Uterus (tissue), 4 donors: ENCODE measurements around the gene ZNF202. TPM values are rescaled to one million over a fixed set of nuclear protein-coding genes. Genes with fewer than 3 reads are reported as not detected.

ENCODE experiments used
- DNase-seq, 2 donors: peaks; one replicate each; pipeline ENCODE4 v3.0.0-alpha.2; 2019 to 2020
- H3K27ac ChIP-seq, 2 donors: fragments of 200-600 bp; sonication (generic); 1 replicate in 1 of 2; 2 replicates in 1 of 2; pipeline ENCODE4 v1.5.1; 2016 to 2018
- H3K27me3 ChIP-seq, 2 donors: fragments of 200-600 bp; sonication (generic); one replicate each; pipeline ENCODE4 v1.5.1; 2018 to 2019; ENCODE audit warnings: control low read depth in 1 of 2
- H3K36me3 ChIP-seq, 2 donors: fragments of 200-600 bp; sonication (generic); one replicate each; pipeline ENCODE4 v1.5.1; 2019; ENCODE audit warnings: control low read depth in 1 of 2
- H3K4me1 ChIP-seq, 2 donors: fragments of 200-600 bp; sonication (generic); one replicate each; pipeline ENCODE4 v1.5.1; 2018 to 2019; ENCODE audit warnings: control low read depth in 1 of 2
- H3K4me3 ChIP-seq, 2 donors: fragments of 200-600 bp; sonication (generic); 1 replicate in 1 of 2; 2 replicates in 1 of 2; pipeline ENCODE4 v1.5.1; 2018 to 2019; ENCODE audit warnings: mild to moderate bottlenecking in 1 of 2
- H3K9me3 ChIP-seq, 2 donors: fragments of 200-600 bp; sonication (generic); one replicate each; pipeline ENCODE4 v1.5.1; 2019; ENCODE audit warnings: control low read depth in 1 of 2
- CTCF ChIP-seq, 4 experiments: fragments of 200-600 bp in 2 of 4; fragments of 450-650 bp in 2 of 4; sonication (generic) in 2 of 4; IDR thresholded peaks; one replicate each; pipeline ENCODE4 v1.5.1; 2016 to 2019; ENCODE audit warnings: antibody characterized with exemption in 4 of 4, mild to moderate bottlenecking in 2 of 4, moderate library complexity in 1 of 4
- POLR2A ChIP-seq, 2 donors: fragments of 450-650 bp; IDR thresholded peaks; one replicate each; pipeline ENCODE4 v1.6.1; 2016; ENCODE audit warnings: antibody characterized with exemption in 2 of 2, mild to moderate bottlenecking in 1 of 2, moderate library complexity in 1 of 2
- intact Hi-C: fragments of 100-400 bp; cut with DNase I; formaldehyde crosslinking; loops from one replicate; pipeline ENCODE4 v1.15.1; 2023; ENCODE audit warnings: low total_unique reads
- total RNA-seq, 4 donors: library from RNA; depleted of rRNA in 3 of 4; stranded (reverse); fragments of >200 nt in 3 of 4; gene quantifications; one replicate each; pipeline versions ENCODE4 v1.1.0 to v1.2.4, GENCODE V29; 2014 to 2023
- donor health status: DM: yes; HTN: yes; CAD: no.

Gene ZNF202
- total RNA-seq, 4 donors from 2014 or later: 0.77 to 23.3 (median 12.7) TPM

- no peak overlapping the region for H3K4me3 ChIP-seq
- no peaks in the 10 kb centered on the region for H3K27me3 ChIP-seq
- H3K4me1 ChIP-seq: peaks cover 0 to 9% of the 10 kb centered on the region in 2 donors
- H3K9me3 ChIP-seq: no peaks in the 10 kb centered on the region
- no peak for DNase-seq
- H3K27ac ChIP-seq: no peak overlapping the region
- TF ChIP-seq POLR2A (IDR thresholded peaks at IDR 0.05) (no peak), CTCF (IDR thresholded peaks at IDR 0.05) (no peak)
- intact Hi-C loops: no loop called here
- no peaks in the 10 kb centered on the region for H3K36me3 ChIP-seq
These were observed 4.4 kb upstream of the ZNF202 start for GRCh38 chr11:123745764-123746451.

- Histone ChIP-seq H3K4me3 (peak overlapping the region in 1 of 2 donors; percentile 84), H3K4me1 (peaks cover 0 to 9% of the 10 kb centered on the region in 2 donors), H3K27ac (peak overlapping the region in 1 of 2 donors; percentile 82), H3K36me3 (no peaks in the 10 kb centered on the region), H3K9me3 (no peaks in the 10 kb centered on the region), H3K27me3 (no peaks in the 10 kb centered on the region)
- TF ChIP-seq CTCF (IDR thresholded peaks at IDR 0.05): no peak
- no peak for TF ChIP-seq POLR2A (IDR thresholded peaks at IDR 0.05)
- DNase-seq: no peak
- intact Hi-C loops: no loop called here
These were observed 1.3 kb upstream of the ZNF202 start for GRCh38 chr11:123742724-123743120.

- Histone ChIP-seq H3K4me1 (peaks cover 0 to 9% of the 10 kb centered on the region in 2 donors), H3K27me3 (no peaks in the 10 kb centered on the region), H3K27ac (peak overlapping the region; percentile 68 to 82), H3K4me3 (peak overlapping the region; percentile 84 to 89), H3K9me3 (no peaks in the 10 kb centered on the region), H3K36me3 (no peaks in the 10 kb centered on the region)
- TF ChIP-seq CTCF (IDR thresholded peaks at IDR 0.05) (no peak), POLR2A (IDR thresholded peaks at IDR 0.05) (no peak)
- DNase-seq: no peak
- intact Hi-C loops: no loop called here
These were observed 717 bp upstream of the ZNF202 start for GRCh38 chr11:123742031-123742723.

GRCh38 chr11:123740787-123741158 lies 687 bp downstream of the ZNF202 start:
- H3K4me3 ChIP-seq: peak overlapping the region; percentile 84 to 89
- intact Hi-C loops: no loop called here
- no peak for TF ChIP-seq CTCF (IDR thresholded peaks at IDR 0.05)

GRCh38 chr11:123738374-123738773 lies 3.1 kb downstream of the ZNF202 start:
- no peak for DNase-seq
- intact Hi-C loops: no loop called here
- H3K4me3 ChIP-seq: no peak overlapping the region
- H3K4me1 ChIP-seq: peaks cover 0 to 9% of the 10 kb centered on the region in 2 donors
- H3K36me3 ChIP-seq: no peaks in the 10 kb centered on the region
- H3K9me3 ChIP-seq: no peaks in the 10 kb centered on the region
- H3K27ac ChIP-seq: no peak overlapping the region
- no peak for TF ChIP-seq CTCF (IDR thresholded peaks at IDR 0.05)
- no peak for TF ChIP-seq POLR2A (IDR thresholded peaks at IDR 0.05)
- no peaks in the 10 kb centered on the region for H3K27me3 ChIP-seq

More at GRCh38 chr11:123740787-123741158, 687 bp downstream of the ZNF202 start:
- Histone ChIP-seq H3K9me3 (no peaks in the 10 kb centered on the region), H3K4me1 (peaks cover 0 to 9% of the 10 kb centered on the region in 2 donors), H3K27ac (peak overlapping the region; percentile 68 to 82), H3K36me3 (no peaks in the 10 kb centered on the region), H3K27me3 (no peaks in the 10 kb centered on the region)
- DNase-seq: no peak
